CD4-positive, alpha-beta T cell treated with Interferon gamma for 1 hour (primary cell): ENCODE results near the gene ALDH5A1.

Source experiments
- DNase-seq: peaks from one replicate; pipeline ENCODE4 v3.0.0-alpha.2; 2020

ALDH5A1 gene

DNA sequence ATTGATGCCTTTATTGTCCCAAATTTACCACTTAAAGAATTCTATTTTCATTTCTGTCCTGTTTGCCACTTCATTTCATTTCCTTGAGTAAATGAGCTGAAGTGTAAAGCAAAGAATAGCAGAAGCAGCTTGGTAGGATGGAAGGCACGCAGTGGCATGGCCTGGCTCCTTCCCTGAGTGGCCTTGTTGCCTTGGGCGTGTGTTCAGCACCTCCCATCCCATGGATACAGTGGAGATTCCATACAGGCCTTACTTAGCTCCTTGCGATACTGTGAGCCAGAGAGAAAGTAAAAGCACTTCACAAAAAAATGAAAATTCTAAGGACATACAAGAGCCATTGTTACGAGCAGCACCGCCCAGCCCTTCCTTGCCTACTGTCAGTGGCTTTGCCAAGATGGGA, 39.6 kb downstream of the ALDH5A1 start:
- DNase-seq: no peak

DNA sequence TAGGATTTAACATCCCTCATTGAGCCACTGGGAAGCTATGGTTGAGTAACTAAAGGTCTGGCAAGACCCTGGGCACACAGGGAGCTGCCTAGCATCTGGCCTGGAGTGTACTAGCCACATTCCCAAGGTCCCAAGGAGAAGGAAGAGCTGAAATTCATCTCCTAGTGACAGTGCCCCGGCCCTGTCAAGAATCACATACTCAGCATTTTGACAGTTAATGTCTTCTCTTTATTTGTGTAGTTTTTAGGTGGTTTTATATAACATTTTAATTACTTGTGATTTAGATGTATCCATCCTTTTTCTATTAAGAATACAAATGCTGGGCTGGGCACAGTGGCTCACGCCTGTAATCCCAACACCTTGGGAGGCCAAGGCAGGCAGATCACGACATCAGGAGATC, 40.4 kb downstream of the ALDH5A1 start:
- DNase-seq: no peak

DNA sequence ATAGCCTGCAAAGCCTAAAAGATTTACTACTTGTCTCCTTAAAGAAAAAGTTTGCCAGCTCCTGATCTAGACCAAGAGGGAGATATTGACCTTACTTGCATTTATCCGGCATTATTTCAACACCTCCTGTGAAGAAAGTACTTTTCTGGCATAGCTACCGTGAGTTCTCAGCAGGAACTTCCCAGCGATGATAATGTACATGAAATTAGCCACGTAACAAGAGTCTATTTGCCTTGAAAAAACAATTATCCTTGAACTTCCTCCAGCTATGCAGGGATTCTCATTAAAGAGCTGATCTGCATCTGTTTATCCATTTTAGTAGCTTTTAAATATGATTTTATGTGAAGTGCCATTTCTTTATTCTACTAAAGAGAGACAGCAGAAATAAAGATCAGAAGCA, 41.7 kb downstream of the ALDH5A1 start:
- no peak for DNase-seq

DNA sequence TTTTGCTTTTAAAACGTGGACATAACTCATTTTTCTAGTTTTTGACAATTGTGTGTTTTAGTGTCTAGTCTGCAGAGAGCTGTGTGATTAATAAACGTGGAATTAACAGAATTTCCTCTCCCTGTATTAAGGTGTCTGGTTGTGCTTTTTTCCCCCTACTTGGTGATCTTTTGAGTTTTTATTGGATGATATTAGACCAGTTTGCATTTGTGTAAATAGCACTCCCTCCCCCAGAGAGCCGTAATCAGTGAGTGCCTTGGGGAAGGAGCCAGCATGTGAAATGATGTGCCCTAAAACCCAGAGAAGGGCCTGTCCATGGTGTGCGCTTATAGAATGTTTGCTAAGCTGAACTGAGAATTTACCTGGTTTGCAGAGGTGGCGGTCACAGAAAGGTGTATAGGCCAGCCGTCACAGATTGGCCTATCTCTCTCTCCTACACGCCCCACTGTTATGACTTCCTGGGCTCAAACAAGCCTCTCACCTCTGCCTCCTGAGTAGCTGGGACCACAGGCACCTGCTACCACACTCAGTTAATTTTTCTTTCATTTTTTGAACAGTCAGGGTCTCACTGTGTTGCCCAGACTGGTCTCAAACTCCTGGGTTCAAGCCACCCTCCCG, 42.4 kb downstream of the ALDH5A1 start:
- no peak for DNase-seq

DNA sequence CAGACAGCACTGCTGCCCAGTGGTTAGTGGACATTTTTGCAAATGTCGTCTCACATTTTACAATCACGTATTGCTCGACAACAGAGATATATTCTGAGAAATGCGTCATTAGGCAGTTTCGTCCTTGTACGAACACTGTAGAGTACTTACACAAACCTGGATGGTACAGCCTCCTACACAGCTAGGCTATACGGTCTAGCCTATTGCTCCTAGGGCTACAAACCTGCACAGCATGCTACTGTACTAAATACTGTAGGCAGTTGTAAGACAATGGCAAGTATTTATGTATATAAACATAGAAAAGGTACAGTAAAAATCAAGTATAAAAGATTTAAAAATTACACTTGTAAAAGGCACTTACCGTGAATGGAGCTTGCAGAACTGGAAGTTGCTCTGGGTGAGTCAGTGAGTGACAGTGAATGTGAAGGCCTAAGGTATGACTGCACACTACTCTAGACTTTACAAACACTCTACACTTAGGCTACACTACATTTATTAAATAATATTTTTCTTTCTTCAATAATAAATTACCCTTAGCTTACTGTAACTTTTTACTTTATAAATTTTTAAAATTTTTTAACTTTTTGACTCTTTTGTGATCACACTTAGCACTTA, 43.1 kb downstream of the ALDH5A1 start:
- DNase-seq: no peak

DNA sequence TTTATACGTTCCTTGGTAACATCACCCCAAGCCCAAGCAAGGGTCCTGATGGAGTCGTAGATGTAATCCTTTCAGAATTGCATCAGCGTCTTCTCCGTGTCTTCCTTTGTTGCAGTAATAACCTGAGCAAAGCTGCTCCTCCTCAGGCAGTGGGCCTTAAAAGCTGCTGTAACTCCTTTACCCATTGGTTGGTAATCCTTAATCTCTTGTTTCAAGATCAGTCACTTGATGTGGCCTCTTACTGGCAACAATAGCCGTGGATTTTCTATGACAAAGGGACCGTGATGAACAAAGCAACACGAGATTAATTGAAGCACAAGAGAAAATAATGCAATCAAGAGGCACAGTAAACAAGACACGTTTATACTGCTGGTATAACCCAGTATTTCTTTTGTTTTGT, 44.6 kb downstream of the ALDH5A1 start:
- no peak for DNase-seq

DNA sequence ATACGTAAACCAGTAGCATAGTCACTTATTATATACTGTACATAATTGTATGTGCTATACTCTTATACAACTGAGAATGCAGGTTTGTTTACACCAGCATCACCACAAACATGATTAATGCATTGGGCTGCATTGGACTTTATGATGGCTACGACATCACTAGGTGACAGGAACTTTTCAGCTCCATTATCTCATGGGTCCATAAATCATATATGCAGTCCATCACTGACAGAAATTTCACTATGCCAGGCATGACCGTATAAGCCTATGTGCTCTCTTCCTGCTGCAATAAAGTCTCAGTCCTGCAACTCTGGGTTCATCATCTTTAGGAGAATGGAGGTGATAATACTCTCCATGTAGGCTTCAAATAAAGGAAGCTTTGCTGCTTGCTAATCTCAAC, 45.4 kb downstream of the ALDH5A1 start:
- DNase-seq: no peak

DNA sequence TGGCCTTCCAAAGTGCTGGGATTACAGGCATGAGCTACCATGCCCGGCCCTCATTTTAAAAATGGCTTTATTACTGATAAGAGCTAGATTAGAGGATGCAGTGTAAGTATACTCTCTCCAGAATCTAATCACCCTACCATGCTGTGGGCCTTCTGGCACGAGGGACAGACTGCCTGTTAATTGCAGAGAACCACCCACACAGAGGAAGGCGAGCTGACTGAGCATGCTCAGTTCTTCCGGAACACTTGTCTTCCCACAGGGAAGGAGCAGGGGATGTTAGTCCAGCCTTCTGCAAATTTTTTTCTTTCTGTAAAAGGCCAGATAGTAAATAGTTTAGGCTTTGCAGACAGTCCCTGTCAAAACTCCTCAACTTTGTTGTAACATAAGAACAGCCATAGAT, 48.9 kb downstream of the ALDH5A1 start:
- no peak for DNase-seq

DNA sequence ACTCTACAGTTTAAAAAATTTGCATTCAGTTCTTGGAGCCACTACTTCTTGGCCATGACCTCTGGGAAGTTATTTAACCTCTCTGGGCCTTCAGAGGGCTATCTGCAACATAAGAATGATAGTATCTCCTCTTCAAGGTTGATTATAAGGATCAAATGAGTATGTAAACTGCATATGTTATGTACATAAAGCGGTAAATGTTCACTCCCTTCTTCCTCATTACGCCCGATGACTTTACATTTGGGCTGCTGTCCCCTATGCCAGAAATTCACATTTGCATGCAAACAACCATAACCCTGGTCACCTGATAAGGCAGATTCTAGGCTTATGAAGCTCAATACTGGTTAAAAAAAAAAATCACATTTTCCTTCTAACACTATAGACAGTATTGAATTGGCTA, 50.4 kb downstream of the ALDH5A1 start:
- DNase-seq: no peak

DNA sequence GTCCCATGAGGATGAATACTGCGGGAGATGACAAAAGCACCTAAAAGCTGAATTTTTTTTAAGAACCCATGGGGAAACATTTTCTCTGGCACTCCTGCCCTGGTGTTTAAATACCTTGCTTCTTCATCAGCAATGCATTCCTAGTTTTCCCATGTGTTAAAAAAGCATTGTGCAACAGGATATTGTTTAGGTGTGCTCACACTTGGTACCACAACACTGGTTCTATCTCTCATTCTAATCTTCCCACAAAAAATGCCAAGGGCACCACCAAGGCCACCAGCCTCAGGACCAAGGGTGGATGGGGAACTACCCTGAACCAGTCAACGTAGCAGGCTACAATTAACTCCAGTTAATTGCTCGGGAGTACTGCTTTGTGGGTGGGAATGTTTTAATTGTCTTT, 50.9 kb downstream of the ALDH5A1 start:
- DNase-seq: no peak

DNA sequence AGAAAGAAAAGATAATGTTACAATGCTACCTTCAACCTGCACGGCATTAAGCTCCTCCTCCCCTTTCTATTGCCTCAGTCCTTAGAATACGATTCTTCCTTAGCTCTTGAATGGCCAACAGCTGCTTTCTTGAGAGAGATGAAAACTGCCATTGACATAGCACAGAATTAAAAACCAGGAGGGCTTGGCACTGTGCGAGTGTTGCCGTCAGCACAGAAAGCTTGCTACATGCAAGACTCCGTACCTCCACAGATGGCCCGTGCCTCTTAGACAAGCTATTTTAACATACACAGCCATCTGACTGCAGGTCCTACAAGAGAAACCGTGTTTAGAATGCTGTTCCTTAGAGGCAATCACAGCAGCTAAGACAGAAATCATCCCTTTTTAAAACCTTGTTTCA, 51.7 kb downstream of the ALDH5A1 start:
- no peak for DNase-seq

DNA sequence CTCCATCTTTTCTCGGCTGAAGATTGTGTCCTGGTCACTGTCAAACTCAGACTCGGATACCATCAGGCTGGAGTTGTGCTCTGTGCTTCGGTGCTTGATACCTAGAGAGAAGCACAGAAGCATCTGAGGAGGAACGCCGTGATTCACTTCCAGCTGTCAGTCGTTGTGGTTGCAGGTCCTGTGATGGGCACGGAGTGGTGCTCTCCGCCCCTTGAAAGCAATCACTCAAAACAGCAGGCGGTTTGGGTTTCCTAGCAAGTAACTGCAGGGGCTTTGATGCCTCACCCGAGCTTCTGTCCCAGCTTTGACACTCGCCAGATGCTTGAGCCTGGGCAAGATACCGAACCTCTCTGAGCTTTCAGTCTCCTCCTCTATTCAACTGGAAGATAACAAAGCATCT, 52.5 kb downstream of the ALDH5A1 start:
- DNase-seq: peak; percentile 27

DNA sequence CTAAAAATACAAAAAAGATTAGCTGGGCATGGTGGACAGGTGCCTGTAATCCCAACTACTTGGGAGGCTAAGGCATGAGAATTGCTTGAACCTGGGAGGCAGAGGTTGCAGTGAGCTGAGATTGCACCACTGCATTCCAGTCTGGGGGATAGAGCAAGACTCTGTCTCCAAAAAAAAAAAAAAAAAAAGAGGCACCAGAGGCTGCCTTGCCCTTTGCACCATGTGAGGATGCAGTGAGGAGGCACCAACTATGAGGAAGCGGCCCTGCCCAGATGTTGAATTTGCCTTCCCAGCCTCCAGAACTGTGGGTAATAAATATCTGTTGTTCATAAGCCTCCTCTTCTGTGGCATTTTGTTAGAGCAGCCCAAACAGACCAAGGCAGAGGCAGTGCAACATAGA, 54.4 kb downstream of the ALDH5A1 start:
- DNase-seq: no peak

DNA sequence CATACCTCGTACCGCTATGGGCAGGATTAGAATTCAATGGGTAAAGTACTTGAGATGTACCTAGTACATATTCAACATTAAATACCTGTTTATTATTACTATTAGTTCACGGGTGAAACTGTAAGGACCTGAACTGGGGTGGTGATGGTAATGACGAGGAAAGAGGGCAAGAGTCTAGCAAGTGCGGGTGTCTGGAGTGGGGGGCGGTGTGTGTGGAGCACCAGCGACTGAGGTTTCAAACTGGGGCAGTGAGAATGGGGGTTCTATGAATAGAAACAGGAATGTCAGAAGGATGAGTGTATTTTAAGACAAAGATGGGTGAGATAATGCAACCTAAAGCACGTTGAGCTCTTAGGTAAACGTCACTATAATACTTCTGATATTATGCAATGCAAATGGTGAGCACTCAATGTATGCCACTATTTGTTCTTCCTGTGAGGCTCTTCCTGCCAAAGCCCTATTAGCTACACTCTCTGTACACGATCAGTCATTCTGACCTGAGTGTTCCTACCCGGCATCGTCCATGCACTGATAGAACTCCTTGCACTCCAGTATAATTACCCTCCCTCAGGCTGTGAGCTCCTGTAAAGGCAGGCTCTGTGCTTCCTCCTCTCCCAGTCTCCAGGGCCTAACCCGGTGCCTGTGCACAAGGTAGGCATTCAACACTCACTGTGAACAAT, 55.0 kb downstream of the ALDH5A1 start:
- DNase-seq: no peak

DNA sequence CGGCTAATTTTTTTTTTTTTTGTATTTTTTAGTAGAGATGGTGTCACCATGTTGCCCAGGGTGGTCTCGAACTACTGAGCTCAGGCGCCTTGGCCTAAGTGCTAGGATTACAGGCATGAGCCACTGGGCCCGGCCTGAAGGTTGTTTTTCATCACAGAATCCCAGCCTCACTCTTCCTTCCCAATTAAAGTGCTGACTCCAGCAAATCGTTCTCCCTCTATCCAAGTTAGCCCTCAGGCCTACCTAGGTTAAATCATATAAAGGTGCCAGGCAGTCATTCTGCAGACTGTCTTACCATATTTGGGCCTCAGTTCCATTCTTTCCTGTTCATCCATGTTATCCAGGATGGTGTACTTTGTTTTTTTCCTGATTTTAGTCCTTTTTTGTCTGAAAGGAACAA, 56.4 kb downstream of the ALDH5A1 start:
- DNase-seq: no peak

DNA sequence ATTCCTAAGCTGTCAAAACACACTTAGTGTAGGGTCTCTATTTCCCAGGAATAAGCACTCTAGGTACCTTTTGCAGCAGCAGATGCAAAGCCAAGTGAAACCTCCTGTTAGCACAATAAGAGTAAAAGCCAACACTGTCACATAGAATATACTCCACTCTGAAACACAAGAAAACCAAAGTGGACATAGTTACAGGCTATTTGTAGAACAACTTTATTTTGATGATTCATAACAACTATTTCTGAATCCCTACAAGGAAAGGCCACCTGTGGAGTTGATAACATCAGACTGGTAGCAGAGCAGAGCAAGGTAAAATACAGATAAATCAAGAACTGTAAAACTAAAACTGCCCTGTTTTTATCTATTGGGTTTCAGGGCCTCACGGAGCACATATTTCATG, 59.7 kb downstream of the ALDH5A1 start:
- no peak for DNase-seq

DNA sequence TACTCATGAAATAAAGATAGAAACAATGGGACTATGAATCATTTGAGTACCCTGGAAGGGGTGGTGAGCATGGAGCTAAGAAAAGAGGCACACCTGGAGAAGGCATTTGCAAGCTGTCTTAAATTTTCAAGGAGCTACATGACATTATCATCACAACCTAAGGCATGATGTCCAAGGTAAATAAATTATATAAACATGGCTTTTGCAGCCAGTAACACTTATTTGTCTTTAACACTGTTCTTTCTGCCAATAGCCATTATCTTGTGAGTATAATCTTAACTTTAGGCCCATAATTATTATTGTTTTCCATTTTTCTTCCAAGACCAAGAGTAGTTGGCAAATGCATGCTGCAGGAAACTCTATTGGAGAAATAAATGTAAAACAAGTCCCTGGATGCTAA, 63.7 kb downstream of the ALDH5A1 start:
- DNase-seq: no peak

DNA sequence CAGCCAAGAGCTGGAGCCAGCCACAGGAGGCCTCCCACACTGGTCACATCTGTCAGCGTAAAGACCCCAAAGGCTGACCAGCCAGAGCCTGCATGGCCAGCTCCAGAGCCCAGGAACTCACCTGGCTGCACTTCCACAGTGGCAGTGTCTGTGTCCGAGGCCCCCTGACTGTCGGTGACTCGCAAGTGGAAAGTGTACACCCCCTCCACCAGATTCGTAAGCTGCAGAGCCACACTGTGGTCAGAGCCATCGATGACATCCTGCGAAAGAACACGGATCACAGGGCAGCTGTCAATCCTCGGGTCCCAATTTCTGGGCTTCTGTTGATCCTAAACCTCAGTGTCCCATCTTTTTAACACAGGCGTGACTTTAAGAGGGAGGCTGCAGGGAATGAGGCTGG, 69.3 kb downstream of the ALDH5A1 start:
- no peak for DNase-seq

DNA sequence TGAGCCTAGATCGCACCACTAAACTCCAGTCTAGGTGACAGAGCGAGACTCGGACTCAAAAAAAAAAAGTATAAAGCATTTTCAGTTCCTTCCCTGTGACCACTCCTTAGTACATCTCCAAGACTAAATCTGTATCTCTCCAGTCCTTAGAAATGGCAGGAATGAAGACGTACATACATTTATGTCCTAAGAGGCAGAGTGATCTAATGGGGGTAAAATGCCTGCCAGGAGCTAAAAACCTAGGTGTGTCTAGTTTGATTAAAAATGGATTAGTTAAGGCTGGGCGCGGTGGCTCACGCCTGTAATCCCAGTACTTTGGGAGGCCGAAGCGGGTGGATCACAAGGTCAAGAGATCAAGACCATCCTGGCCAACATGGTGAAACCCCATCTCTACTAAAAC, 70.4 kb downstream of the ALDH5A1 start:
- DNase-seq: no peak

DNA sequence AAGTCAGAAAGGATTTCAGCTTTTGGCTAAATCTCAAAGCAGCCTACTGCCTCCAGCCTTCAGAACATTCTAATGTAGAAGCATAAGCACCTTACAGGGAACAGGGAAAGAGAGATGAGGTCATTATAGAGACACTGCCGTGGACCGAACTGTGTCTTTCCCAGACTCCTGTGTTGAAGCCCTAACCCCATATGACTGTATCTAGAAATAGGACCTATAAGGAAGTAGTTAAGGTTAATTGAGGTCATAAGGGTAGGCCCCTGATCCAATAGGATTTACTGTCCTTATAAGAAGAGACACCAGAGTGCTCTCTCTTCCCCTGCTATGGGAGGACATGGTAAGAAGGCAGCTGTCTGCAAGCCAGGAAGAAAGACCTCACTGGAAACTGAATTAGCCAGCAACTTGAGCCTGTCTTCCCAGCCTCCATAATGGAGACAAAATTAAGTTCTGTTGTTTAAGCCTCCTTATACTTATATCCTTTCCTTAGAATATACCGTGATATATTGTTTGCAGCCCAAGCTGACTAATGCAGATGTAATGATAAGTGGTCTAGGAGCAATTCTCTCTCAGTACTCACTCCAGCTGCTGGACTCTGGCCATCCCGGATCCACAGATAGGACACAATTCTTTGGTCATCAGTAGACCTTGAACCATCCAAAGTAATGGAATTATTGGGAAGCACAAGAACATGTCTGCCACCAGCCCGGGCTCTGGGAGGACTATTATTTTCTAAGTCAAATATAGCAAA, 71.4 kb downstream of the ALDH5A1 start:
- no peak for DNase-seq

DNA sequence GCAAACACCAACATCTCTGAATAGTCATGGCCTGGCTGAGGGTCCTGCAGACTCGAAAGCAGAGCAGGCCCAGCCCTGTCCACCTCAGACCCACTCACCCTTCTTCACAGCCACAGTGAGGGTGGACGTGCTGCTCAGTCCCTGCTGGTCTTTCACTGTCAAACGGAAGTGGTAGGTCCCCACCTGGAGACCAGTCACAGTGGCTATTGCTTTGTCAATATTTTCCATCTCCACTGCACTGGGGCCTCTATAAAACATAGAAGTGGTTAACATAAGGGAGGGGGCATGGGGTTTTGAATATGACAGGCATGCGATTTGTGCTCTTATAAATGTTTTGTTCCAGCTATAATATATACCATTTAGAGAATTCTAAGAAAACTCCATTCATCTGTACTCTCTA, 73.9 kb downstream of the ALDH5A1 start:
- DNase-seq: no peak

DNA sequence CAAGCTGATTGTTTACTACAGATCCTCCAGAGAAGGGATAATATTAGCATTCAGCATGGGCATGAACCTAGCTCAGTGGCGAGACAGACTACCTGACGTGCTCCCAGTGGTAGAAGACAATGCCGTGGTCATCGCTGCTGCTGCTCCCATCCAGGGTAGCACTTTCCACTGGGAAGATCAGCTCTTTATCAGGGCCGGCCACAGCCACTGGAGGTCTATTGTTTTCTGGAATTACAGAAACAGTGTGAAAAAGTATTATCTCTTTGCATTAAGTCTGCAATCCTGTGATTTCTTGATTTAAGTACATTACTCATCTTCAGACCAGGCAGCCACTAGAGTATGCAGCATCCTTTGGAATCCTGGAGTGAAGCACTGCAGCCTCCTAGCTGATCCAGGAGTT, 75.0 kb downstream of the ALDH5A1 start:
- no peak for DNase-seq

DNA sequence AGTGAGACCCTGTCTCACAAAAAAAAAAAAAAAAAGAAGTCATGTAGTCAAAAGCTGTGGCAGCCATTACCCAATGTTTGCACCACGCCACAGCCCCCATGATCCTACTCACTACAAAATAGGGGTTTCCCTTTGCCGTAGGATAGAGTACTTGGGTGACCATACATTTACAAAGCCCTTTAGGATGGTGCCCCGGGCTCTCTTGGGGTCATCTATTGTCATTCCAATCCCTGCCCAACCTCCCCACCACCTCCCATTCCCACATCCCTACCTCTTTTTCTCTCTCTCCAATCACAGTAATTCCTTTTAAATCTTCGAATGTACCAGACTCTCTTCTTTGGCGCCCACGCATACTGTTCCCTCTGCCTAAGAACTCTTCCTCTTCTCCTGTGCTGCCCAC, 76.6 kb downstream of the ALDH5A1 start:
- DNase-seq: no peak

DNA sequence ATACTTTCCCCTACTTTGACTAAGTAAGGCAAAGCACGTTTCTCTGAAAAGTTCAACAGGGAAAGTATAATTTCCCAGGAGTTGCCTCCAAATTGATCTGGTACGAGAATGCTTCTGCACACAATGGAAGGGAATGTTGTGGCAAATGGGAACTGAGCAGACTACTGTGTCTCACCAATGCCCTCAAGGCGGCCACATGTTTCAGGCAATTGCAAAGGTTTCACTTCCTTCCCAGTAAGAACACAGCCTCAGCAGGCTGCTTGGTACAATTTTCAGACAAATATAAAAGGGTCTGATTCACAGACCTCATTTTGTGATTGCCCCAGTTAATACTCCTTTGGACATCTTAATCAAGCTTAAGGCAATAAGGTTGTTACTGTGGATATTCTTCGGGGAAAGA, 80.0 kb downstream of the ALDH5A1 start:
- peak; percentile 18 for DNase-seq
